Measurements from ENCODE around the gene PADI3.

- TF ChIP-seq JUND (IDR thresholded peaks at IDR 0.05) (no peak), YY1 (IDR thresholded peaks at IDR 0.05; ENCODE audit: low read depth) (no peak)
Measured at GRCh38 chr1:17227358-17227915, 21.5 kb upstream of the PADI3 start.
